GM13976 (cell line): ENCODE data around the gene SPDYE3.
A peak's percentile ranks its signal among the peaks of the same experiment; 100 is the strongest.
"Not testable (repeated sequence)": the region's sequence is repeated elsewhere in the genome, so short reads cannot be mapped to it uniquely, and the experiment has no call there.

Source experiments
- DNase-seq: peaks from one replicate; pipeline ENCODE4 v3.0.0; 2012; ENCODE audit warnings: low spot score
- CTCF ChIP-seq: IDR thresholded peaks from 2 replicates; pipeline ENCODE4 v1.5.1; 2012; ENCODE audit warnings: borderline replicate concordance, mild to moderate bottlenecking; ENCODE audit not compliant: insufficient read depth; ENCODE audit errors: extremely low read depth, missing control alignments, control extremely low read depth
- in situ Hi-C: fragments of 300-500 bp; cut with MboI; formaldehyde crosslinking; loops from one replicate; pipeline ENCODE4 v1.12.0; 2022; ENCODE audit warnings: low sequenced_read_pairs, mixed read lengths, inconsistent platforms; ENCODE audit not compliant: unreplicated experiment

SPDYE3 gene

DNA sequence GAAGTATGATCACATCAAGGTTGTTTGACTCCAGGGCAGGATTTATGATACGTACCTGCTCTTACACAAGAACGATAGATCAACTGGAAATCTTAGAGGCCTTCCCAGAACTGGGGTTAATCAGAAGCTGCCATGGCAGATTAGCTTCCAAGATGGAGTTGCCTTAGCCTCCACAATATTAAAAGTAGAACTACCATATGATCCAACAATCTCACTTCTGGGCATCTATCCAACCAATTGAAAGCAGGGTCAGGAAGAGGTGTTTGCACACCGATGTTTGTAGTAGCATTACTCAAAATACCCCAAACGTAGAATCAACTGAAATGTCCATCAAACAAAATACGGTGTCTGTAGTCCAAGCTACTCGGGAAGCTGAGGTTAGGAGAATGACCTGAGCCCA lies 57.0 kb downstream of the SPDYE3 start:
- in situ Hi-C loops = no loop called here
- TF ChIP-seq CTCF = no peak
- DNase-seq = no peak

DNA sequence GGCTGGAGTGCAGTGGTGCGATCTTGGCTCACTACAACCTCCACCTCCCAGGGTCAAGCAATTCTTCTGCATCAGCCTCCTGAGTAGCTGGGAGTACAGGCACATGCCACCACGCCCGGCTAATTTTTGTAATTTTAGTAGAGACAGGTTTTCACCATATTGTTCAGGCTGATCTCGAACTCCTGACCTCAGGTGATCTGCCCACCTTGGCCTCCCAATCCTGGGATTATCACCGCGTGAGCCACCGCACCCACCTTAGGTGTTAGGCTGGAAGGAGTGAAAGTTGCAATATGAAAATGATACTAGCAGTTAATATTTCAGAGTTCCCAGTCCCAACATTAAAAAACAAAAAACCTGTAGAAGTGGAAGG lies 58.5 kb downstream of the SPDYE3 start:
- DNase-seq, in situ Hi-C loops: not testable (repeated sequence)

DNA sequence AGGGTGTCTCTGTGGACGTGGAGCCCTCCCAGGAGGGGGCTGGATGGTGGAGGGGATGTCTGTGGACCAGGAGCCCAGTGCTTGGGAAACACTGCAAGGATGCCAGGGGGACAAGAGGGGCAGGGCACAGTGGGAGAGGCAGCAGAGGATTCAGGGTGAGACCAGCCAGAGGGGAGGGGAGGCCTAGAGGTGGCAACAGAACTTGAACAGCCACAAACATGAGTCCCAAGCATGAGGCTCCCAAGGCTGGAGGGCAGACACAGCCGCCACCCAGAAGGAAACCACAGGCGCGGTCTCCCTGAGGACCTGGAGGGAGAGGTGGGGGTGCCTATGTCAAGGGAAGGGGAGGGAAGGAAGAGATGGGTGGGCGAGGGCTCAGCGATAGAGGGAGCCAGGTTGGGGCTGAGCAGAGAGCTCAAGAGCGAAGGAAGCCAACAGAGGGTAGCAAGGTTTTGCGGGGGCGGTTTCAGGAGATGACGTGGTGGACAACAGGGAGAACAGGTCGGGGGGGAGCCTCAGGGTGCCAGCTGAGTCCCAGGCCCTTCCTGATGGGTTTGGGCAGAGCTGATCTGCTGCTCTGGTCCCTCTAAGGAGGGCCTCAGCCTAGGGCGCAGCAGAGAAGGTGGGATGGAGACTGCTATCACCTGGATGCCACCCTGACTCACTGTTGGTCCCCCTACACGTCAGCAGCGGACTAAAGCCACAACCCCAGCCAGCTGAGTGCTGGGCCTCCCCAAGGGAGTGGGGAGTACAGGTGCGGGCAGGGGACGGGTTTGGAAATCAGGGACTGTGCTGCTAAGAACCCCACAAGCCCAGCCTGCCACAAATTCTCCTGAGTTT lies 59.1 kb downstream of the SPDYE3 start:
- peak; percentile 68 for DNase-seq
- no peak for TF ChIP-seq CTCF
- in situ Hi-C loops = no loop called here

GRCh38 chr7:100367251-100367620 lies 59.7 kb downstream of the SPDYE3 start:
- in situ Hi-C loops = no loop called here
- no peak for TF ChIP-seq CTCF
- DNase-seq = no peak

GRCh38 chr7:100367676-100368613 lies 60.4 kb downstream of the SPDYE3 start:
- in situ Hi-C loops = no loop called here
- DNase-seq = no peak
- no peak for TF ChIP-seq CTCF

GRCh38 chr7:100369105-100369504 lies 61.6 kb downstream of the SPDYE3 start:
- TF ChIP-seq CTCF = no peak
- DNase-seq = peak; percentile 83
- in situ Hi-C loops = no loop called here

GRCh38 chr7:100370303-100370702 lies 62.8 kb downstream of the SPDYE3 start:
- no peak for TF ChIP-seq CTCF
- in situ Hi-C loops = no loop called here
- no peak for DNase-seq
